Right forelimb (tissue), 1 donor: ENCODE data around the gene MYRIP.

Experiments used
- DNase-seq: peaks from one replicate; pipeline ENCODE4 v3.0.0-alpha.2; 2018

MYRIP gene

GRCh38 chr3:40299721-40300335, 490.4 kb downstream of the MYRIP start:
- no peak for DNase-seq

DNA sequence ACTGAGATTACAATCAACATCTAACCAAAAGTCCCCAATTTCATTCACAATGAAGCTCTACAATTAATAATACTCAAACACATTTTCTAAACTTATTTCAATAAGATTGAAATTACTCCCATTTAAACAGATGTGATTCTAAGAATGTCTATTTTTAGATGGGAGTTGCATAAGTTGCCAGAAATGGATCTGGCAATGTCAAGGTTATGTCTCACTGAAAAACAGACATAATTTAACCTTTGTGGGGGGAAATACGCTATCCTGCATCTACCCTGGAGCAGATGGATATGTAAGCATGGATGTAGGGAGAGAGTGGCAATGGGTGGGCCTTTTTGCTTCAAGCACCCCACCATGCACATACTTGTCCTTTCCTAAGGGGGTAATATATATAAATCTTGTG, 493.4 kb downstream of the MYRIP start:
- DNase-seq, result no peak

- DNase-seq, result no peak
Measured at GRCh38 chr3:40304352-40304751, 494.9 kb downstream of the MYRIP start.

DNA sequence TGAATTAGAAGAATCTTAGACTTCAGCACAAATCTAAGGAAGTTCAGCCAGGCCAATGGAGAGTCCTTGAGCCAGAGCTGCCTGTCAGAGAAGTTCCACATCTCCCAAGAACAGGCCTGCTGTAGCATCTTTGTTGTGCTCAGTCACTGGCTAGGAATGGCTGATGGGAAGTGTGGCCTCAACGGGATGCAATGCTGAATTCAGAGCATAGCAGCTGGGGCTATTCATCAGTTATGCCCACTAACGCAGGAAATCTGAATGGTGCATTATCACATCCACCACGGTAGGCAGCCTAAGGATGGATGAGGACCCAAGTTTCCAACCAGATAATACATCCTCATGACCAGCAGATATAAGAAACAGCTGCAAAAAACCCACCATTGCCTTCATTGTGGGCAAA, 496.9 kb downstream of the MYRIP start:
- no peak for DNase-seq

GRCh38 chr3:40307176-40307575, 497.8 kb downstream of the MYRIP start:
- no peak for DNase-seq

DNA sequence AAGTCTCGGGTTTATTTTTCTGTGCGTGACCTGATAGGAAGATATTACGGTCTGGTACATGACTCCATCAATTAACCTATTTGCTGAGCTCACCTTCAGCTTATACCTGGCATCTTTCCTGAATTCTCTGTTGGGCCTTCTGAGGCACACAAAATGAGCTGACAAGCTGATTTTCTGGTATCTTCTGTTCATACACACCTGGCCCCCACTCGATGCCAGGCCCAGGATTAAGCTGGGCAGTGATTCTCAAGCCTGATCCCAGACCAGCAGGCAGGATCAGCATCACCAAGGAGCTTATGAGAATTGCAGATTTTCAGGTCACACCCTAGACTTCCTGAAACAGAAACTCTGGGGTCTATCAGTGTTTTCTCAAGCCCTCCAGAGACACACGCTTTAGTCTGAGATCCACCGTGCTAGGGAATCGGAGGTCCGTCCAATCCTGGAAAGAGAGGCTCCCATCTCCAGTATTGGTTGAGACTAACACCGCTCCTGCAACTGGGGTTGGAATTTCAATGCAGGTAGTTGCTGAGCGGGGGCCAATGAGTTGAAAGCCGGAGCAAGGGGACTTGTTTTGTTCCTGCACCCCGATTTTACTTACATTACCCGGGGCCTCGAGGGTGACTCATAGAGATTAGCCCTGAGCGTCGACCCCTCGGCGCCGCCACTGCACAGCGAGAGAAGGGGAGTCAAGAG, 499.5 kb downstream of the MYRIP start:
- DNase-seq, result peak; percentile 54

- DNase-seq, result peak; percentile 100
Measured at GRCh38 chr3:40309418-40309924, 500.1 kb downstream of the MYRIP start, which contains the start of gene EIF1B. Gene EIF1B (plus strand): TSS chr3:40309707. CDS start chr3:40309942, 235 bp downstream.
